Tibial nerve (tissue), 4 donors: ENCODE measurements around the gene MEAF6.

ENCODE experiments used
- EP300 ChIP-seq, 2 donors: sonication (generic); formaldehyde crosslinking; IDR thresholded peaks; one replicate each; pipeline ENCODE4 v1.6.1; 2017; ENCODE audit warnings: antibody characterized with exemption in 2 of 2, mild to moderate bottlenecking in 1 of 2
- POLR2A ChIP-seq, 2 donors: fragments of 450-650 bp; IDR thresholded peaks; one replicate each; pipeline ENCODE4 v1.6.1; 2017; ENCODE audit warnings: antibody characterized with exemption in 2 of 2, mild to moderate bottlenecking in 2 of 2, moderate library complexity in 2 of 2
- TF ChIP-seq, protein P1 (sequence below), 5 experiments: fragments of 200-600 bp in 3 of 5; fragments of 450-650 bp in 2 of 5; sonication (generic) in 3 of 5; IDR thresholded peaks; one replicate each; pipeline ENCODE4 v1.5.1; 2016 to 2019; ENCODE audit warnings: antibody characterized with exemption in 5 of 5, mild to moderate bottlenecking in 3 of 5, moderate library complexity in 2 of 5

DNA sequence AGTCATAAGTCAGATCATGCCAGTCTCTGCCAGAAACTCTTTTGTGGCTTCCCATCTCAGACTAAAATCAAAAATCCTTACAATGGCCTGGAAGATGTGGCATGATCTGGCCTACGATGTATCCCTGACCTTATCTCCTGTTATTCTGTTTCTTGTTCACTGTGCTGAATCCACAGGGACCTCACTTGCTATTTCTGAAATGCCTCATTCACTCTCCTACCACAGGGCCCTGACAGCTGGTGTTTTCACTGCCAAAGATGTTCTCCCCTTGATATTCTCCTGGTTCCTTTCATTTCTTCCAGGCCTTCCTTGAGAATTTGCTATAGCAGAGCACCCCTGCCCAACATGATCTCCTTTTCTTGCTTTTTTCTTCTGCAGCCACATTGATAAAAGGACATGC is 43.8 kb upstream of the MEAF6 start:
- TF ChIP-seq POLR2A (IDR thresholded peaks at IDR 0.05) (no peak), EP300 (IDR thresholded peaks at IDR 0.05) (no peak)
- TF ChIP-seq, protein P1, sequence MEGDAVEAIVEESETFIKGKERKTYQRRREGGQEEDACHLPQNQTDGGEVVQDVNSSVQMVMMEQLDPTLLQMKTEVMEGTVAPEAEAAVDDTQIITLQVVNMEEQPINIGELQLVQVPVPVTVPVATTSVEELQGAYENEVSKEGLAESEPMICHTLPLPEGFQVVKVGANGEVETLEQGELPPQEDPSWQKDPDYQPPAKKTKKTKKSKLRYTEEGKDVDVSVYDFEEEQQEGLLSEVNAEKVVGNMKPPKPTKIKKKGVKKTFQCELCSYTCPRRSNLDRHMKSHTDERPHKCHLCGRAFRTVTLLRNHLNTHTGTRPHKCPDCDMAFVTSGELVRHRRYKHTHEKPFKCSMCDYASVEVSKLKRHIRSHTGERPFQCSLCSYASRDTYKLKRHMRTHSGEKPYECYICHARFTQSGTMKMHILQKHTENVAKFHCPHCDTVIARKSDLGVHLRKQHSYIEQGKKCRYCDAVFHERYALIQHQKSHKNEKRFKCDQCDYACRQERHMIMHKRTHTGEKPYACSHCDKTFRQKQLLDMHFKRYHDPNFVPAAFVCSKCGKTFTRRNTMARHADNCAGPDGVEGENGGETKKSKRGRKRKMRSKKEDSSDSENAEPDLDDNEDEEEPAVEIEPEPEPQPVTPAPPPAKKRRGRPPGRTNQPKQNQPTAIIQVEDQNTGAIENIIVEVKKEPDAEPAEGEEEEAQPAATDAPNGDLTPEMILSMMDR (IDR thresholded peaks at IDR 0.05): no peak
